Spleen (tissue), 11 donors: ENCODE results near the gene NPBWR2. TPM values are rescaled to one million over a fixed set of nuclear protein-coding genes. Genes with fewer than 3 reads are reported as not detected.
"Not testable (repeated sequence)": the region's sequence is repeated elsewhere in the genome, so short reads cannot be mapped to it uniquely, and the experiment has no call there.

ENCODE experiments used
- DNase-seq: peaks from one replicate; pipeline ENCODE4 v3.0.0-alpha.2; 2020
- H3K27ac ChIP-seq, 8 donors: fragments of 200-600 bp; sonication (generic) in 7 of 8; 1 replicate in 4 of 8; 2 replicates in 4 of 8; pipeline versions ENCODE4 v1.5.0 to v1.8.0; 2016 to 2021; ENCODE audit warnings: inconsistent platforms in 4 of 8, mild to moderate bottlenecking in 4 of 8, moderate library complexity in 1 of 8
- H3K27me3 ChIP-seq, 7 donors: fragments of 200-600 bp; sonication (generic) in 6 of 7; replicated peaks in 1 of 7; 1 replicate in 4 of 7; 2 replicates in 3 of 7; pipeline versions ENCODE4 v1.5.0 to v1.8.0; 2016 to 2021; ENCODE audit warnings: inconsistent platforms in 3 of 7, mild to moderate bottlenecking in 1 of 7
- H3K36me3 ChIP-seq, 6 donors: fragments of 200-600 bp; sonication (generic) in 5 of 6; 1 replicate in 4 of 6; 2 replicates in 2 of 6; pipeline versions ENCODE4 v1.5.0 to v1.8.0; 2016 to 2021; ENCODE audit warnings: inconsistent platforms in 2 of 6
- H3K4me1 ChIP-seq, 6 donors: fragments of 200-600 bp; sonication (generic) in 5 of 6; 1 replicate in 3 of 6; 2 replicates in 3 of 6; pipeline versions ENCODE4 v1.5.0 to v1.8.0; 2016 to 2021; ENCODE audit warnings: inconsistent platforms in 3 of 6
- H3K4me3 ChIP-seq, 8 donors: fragments of 200-600 bp; sonication (generic) in 7 of 8; 1 replicate in 4 of 8; 2 replicates in 4 of 8; pipeline versions ENCODE4 v1.5.0 to v1.8.0; 2016 to 2021; ENCODE audit warnings: inconsistent platforms in 4 of 8, mild to moderate bottlenecking in 4 of 8, moderate library complexity in 2 of 8
- H3K9me3 ChIP-seq, 8 donors: fragments of 200-600 bp; sonication (generic) in 7 of 8; 1 replicate in 4 of 8; 2 replicates in 4 of 8; pipeline versions ENCODE4 v1.5.0 to v1.8.0; 2016 to 2021; ENCODE audit warnings: inconsistent platforms in 4 of 8
- CTCF ChIP-seq, 11 experiments: fragments of 200-600 bp in 7 of 11; fragments of 450-650 bp in 4 of 11; sonication (generic) in 4 of 11; IDR thresholded peaks in 8 of 11; conservative IDR thresholded peaks in 3 of 11; 1 replicate in 7 of 11; 2 replicates in 4 of 11; pipeline versions ENCODE4 v1.4.0 to v1.8.0; 2016 to 2021; ENCODE audit warnings: antibody characterized with exemption in 11 of 11, inconsistent platforms in 4 of 11, mild to moderate bottlenecking in 1 of 11
- POLR2A ChIP-seq, 3 donors: fragments of 450-650 bp; IDR thresholded peaks; one replicate each; pipeline ENCODE4 v1.5.1; 2017; ENCODE audit warnings: antibody characterized with exemption in 3 of 3, mild to moderate bottlenecking in 1 of 3
- POLR2AphosphoS5 ChIP-seq, 3 donors: sonication (generic); formaldehyde crosslinking; IDR thresholded peaks; one replicate each; pipeline ENCODE4 v1.5.1; 2017; ENCODE audit warnings: antibody characterized with exemption in 3 of 3
- WGBS, 5 donors: extraction: QIAGEN DNeasy Blood & Tissue Kit in 3 of 5; methylation state at CpG; one replicate each; pipeline versions ENCODE4 v1.1.5 to v1.1.7; 2013 to 2018; 5-methylcytosine and 5-hydroxymethylcytosine counted together
- intact Hi-C: fragments of 100-400 bp; cut with DNase I; formaldehyde crosslinking; loops from one replicate; pipeline ENCODE4 v1.15.0; 2023; ENCODE audit warnings: low total_unique reads
- polyA plus RNA-seq, 3 donors: library from polyadenylated mRNA; stranded (reverse); fragments of 200-250 nt; gene quantifications; one replicate each; pipeline ENCODE4 v1.2.1, GENCODE V29; 2013
- total RNA-seq, 7 donors: library from RNA; depleted of rRNA in 3 of 7; stranded (reverse); fragments of >200 nt in 3 of 7; fragmentation: NEBNext Ultra II Directional in 4 of 7; extraction: Animal tissue kit (Norgen Biotek cat#: 25700) in 4 of 7; gene quantifications; one replicate each; pipeline versions ENCODE4 v1.1.0 to v1.2.1, GENCODE V29; 2016 to 2021
- donor health status: healthy with polysubstance abuse.
- donor health status: DM: no; HTN: no; CAD: no; lungs with moderate emphysema.
- donor health status: DM: no; HTN: no; CAD: no.
- donor health status: Bipolar disorder and iron deficiency.
- donor health status: healthy.
- donor health status: DM: no; HTN: no; CAD: no.
- donor health status: DM: yes; HTN: yes; CAD: no.

Gene NPBWR2
- total and polyA plus RNA-seq, 10 donors = 0.26 TPM; not detected in 9

GRCh38 chr20:64136004-64136710 lies 28.8 kb upstream of the NPBWR2 start:
- H3K4me3 ChIP-seq = no peak overlapping the region
- no peak for TF ChIP-seq CTCF (IDR thresholded peaks at IDR 0.05 in 8 of 11, conservative IDR thresholded peaks at IDR 0.05 in 3 of 11)
- no peak for TF ChIP-seq POLR2A (IDR thresholded peaks at IDR 0.05)
- no peak for TF ChIP-seq POLR2AphosphoS5 (IDR thresholded peaks at IDR 0.05)
- peak; percentile 27 for DNase-seq
- no peaks in the 10 kb centered on the region for H3K9me3 ChIP-seq
- intact Hi-C loops = no loop called here
- 85 to 90% (median 88%) methylated on average over 31 to 32 of the region's 32 CpGs for WGBS, 5 donors
- H3K27me3 ChIP-seq = peaks cover 0 to 29% (median 4%) of the 10 kb centered on the region in 7 donors
- H3K36me3 ChIP-seq = no peaks in the 10 kb centered on the region
- H3K4me1 ChIP-seq = no peaks in the 10 kb centered on the region
- H3K27ac ChIP-seq = no peak overlapping the region

- H3K27ac ChIP-seq, H3K9me3 ChIP-seq, H3K4me1 ChIP-seq, H3K4me3 ChIP-seq, intact Hi-C loops, H3K36me3 ChIP-seq: not testable (repeated sequence)
- WGBS, 5 donors = 72 to 84% (median 78%) methylated on average over 20 of the region's 20 CpGs
- DNase-seq = peak; percentile 29
- H3K27me3 ChIP-seq = peaks cover 0 to 30% (median under 1%) of the 10 kb centered on the region in 7 donors
Measured at GRCh38 chr20:64134744-64135143, 27.4 kb upstream of the NPBWR2 start.

- DNase-seq = peak; percentile 43
- no peaks in the 10 kb centered on the region for H3K9me3 ChIP-seq
- TF ChIP-seq CTCF (IDR thresholded peaks at IDR 0.05 in 8 of 11, conservative IDR thresholded peaks at IDR 0.05 in 3 of 11) (no peak), POLR2AphosphoS5 (IDR thresholded peaks at IDR 0.05) (no peak)
- no peak overlapping the region for H3K27ac ChIP-seq
- intact Hi-C loops = no loop called here
- WGBS, 5 donors = 51 to 61% (median 56%) methylated on average over 8 of the region's 8 CpGs
- H3K36me3 ChIP-seq = no peaks in the 10 kb centered on the region
- no peak overlapping the region for H3K4me3 ChIP-seq
- no peaks in the 10 kb centered on the region for H3K4me1 ChIP-seq
- peaks cover 0 to 38% (median 4%) of the 10 kb centered on the region in 7 donors for H3K27me3 ChIP-seq
Measured at GRCh38 chr20:64133951-64134407, 26.6 kb upstream of the NPBWR2 start.

GRCh38 chr20:64131406-64131805 lies 24.0 kb upstream of the NPBWR2 start:
- 85 to 96% (median 87%) methylated on average over 4 of the region's 4 CpGs for WGBS, 5 donors
- no peaks in the 10 kb centered on the region for H3K9me3 ChIP-seq
- DNase-seq = peak; percentile 33
- no peaks in the 10 kb centered on the region for H3K4me1 ChIP-seq
- intact Hi-C loops = no loop called here
- peaks cover 0 to 33% (median 4%) of the 10 kb centered on the region in 7 donors for H3K27me3 ChIP-seq
- no peak overlapping the region for H3K27ac ChIP-seq
- no peaks in the 10 kb centered on the region for H3K36me3 ChIP-seq
- H3K4me3 ChIP-seq = no peak overlapping the region
- TF ChIP-seq POLR2AphosphoS5 (IDR thresholded peaks at IDR 0.05) = no peak
- TF ChIP-seq POLR2A (IDR thresholded peaks at IDR 0.05) = no peak
- no peak for TF ChIP-seq CTCF (IDR thresholded peaks at IDR 0.05 in 8 of 11, conservative IDR thresholded peaks at IDR 0.05 in 3 of 11)
